ENCODE measurements around the gene PIGK. TPM values are rescaled to one million over a fixed set of nuclear protein-coding genes. Genes with fewer than 3 reads are reported as not detected.

PIGK gene
- total RNA-seq, 1 experiment from 2014 or later = 23.3 TPM

DNA sequence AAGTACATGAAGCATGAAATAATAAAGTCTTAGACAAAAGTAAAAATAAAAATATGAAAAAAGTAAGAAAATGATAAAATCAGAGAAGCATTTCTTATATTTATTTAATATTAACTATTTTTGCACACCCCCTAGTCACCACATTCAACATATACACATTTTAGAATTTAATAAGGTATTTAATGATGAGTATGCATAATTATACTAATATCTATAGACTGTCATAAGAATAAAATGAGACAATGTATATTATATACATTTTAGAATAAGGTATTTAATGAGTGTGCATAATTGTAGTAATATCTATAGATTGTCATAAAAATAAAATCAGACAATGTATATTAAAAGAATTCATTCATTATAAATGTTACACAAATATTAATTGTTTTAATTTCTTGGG, 18.9 kb downstream of the PIGK start:
- no peaks in the 10 kb centered on the region for H3K9me2 ChIP-seq (ENCODE audit: insufficient read depth)
- TF ChIP-seq RAD21 (IDR thresholded peaks at IDR 0.05; ENCODE audit: low read depth) (no peak), TCF7L2 (IDR thresholded peaks at IDR 0.05; ENCODE audit: borderline replicate concordance, extremely low read depth, insufficient read depth, insufficient read length) (no peak), EZH2 (IDR thresholded peaks at IDR 0.05) (no peak), SIN3A (IDR thresholded peaks at IDR 0.05; ENCODE audit: low read depth) (no peak), EZH2phosphoT487 (IDR thresholded peaks at IDR 0.05; ENCODE audit: borderline replicate concordance) (no peak), CBX3 (IDR thresholded peaks at IDR 0.05; ENCODE audit: low read depth) (no peak), CEBPB (IDR thresholded peaks at IDR 0.05; ENCODE audit: low read depth) (no peak), POLR2A (IDR thresholded peaks at IDR 0.05; ENCODE audit: borderline replicate concordance, extremely low read depth, insufficient read depth, insufficient read length) (no peak), JUND (IDR thresholded peaks at IDR 0.05) (no peak), EGR1 (IDR thresholded peaks at IDR 0.05; ENCODE audit: low read depth) (no peak), FOSL1 (IDR thresholded peaks at IDR 0.05; ENCODE audit: low read depth) (no peak), YY1 (IDR thresholded peaks at IDR 0.05; ENCODE audit: extremely low read depth, insufficient replicate concordance, low read depth, low read length) (no peak), POLR2AphosphoS5 (IDR thresholded peaks at IDR 0.05; ENCODE audit: low read depth, low read length) (no peak), SP1 (IDR thresholded peaks at IDR 0.05; ENCODE audit: low read depth) (no peak)
- TF ChIP-seq, protein P1, sequence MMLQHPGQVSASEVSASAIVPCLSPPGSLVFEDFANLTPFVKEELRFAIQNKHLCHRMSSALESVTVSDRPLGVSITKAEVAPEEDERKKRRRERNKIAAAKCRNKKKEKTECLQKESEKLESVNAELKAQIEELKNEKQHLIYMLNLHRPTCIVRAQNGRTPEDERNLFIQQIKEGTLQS (IDR thresholded peaks at IDR 0.05) = no peak
- TF ChIP-seq, protein P2, sequence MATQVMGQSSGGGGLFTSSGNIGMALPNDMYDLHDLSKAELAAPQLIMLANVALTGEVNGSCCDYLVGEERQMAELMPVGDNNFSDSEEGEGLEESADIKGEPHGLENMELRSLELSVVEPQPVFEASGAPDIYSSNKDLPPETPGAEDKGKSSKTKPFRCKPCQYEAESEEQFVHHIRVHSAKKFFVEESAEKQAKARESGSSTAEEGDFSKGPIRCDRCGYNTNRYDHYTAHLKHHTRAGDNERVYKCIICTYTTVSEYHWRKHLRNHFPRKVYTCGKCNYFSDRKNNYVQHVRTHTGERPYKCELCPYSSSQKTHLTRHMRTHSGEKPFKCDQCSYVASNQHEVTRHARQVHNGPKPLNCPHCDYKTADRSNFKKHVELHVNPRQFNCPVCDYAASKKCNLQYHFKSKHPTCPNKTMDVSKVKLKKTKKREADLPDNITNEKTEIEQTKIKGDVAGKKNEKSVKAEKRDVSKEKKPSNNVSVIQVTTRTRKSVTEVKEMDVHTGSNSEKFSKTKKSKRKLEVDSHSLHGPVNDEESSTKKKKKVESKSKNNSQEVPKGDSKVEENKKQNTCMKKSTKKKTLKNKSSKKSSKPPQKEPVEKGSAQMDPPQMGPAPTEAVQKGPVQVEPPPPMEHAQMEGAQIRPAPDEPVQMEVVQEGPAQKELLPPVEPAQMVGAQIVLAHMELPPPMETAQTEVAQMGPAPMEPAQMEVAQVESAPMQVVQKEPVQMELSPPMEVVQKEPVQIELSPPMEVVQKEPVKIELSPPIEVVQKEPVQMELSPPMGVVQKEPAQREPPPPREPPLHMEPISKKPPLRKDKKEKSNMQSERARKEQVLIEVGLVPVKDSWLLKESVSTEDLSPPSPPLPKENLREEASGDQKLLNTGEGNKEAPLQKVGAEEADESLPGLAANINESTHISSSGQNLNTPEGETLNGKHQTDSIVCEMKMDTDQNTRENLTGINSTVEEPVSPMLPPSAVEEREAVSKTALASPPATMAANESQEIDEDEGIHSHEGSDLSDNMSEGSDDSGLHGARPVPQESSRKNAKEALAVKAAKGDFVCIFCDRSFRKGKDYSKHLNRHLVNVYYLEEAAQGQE (IDR thresholded peaks at IDR 0.05; ENCODE audit: low read depth) = no peak
- TF ChIP-seq, protein P3, sequence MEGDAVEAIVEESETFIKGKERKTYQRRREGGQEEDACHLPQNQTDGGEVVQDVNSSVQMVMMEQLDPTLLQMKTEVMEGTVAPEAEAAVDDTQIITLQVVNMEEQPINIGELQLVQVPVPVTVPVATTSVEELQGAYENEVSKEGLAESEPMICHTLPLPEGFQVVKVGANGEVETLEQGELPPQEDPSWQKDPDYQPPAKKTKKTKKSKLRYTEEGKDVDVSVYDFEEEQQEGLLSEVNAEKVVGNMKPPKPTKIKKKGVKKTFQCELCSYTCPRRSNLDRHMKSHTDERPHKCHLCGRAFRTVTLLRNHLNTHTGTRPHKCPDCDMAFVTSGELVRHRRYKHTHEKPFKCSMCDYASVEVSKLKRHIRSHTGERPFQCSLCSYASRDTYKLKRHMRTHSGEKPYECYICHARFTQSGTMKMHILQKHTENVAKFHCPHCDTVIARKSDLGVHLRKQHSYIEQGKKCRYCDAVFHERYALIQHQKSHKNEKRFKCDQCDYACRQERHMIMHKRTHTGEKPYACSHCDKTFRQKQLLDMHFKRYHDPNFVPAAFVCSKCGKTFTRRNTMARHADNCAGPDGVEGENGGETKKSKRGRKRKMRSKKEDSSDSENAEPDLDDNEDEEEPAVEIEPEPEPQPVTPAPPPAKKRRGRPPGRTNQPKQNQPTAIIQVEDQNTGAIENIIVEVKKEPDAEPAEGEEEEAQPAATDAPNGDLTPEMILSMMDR (IDR thresholded peaks at IDR 0.05 in 2 of 3, conservative IDR thresholded peaks at IDR 0.05 in 1 of 3; ENCODE audit: borderline replicate concordance in 1 of 3, insufficient read depth in 1 of 3, low read depth in 2 of 3, low read length in 2 of 3) = no peak
- TF ChIP-seq, protein P4, sequence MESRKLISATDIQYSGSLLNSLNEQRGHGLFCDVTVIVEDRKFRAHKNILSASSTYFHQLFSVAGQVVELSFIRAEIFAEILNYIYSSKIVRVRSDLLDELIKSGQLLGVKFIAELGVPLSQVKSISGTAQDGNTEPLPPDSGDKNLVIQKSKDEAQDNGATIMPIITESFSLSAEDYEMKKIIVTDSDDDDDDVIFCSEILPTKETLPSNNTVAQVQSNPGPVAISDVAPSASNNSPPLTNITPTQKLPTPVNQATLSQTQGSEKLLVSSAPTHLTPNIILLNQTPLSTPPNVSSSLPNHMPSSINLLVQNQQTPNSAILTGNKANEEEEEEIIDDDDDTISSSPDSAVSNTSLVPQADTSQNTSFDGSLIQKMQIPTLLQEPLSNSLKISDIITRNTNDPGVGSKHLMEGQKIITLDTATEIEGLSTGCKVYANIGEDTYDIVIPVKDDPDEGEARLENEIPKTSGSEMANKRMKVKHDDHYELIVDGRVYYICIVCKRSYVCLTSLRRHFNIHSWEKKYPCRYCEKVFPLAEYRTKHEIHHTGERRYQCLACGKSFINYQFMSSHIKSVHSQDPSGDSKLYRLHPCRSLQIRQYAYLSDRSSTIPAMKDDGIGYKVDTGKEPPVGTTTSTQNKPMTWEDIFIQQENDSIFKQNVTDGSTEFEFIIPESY (IDR thresholded peaks at IDR 0.05; ENCODE audit: extremely low read depth, insufficient replicate concordance, low read length) = no peak
- ATAC-seq (no peak), DNase-seq (ENCODE audit: low read depth, low spot score) (no peak)
- RAD21 ChIA-PET (ENCODE audit: low non-redundant PET in 1 of 2, low total read pairs in 2 of 2, uncharacterized antibody in 2 of 2, unreplicated experiment in 2 of 2) = no interaction called here
- H2AFZ ChIP-seq (ENCODE audit: low read depth, low read length, poor library complexity, severe bottlenecking) = no peak overlapping the region
- no peaks in the 10 kb centered on the region for H3K27me3 ChIP-seq (ENCODE audit: insufficient read depth, low read length)
- H3K36me3 ChIP-seq (ENCODE audit: control insufficient read depth in 1 of 2, insufficient read depth in 2 of 2, low read length in 2 of 2) = no peaks in the 10 kb centered on the region
- H4K20me1 ChIP-seq (ENCODE audit: insufficient read depth) = no peaks in the 10 kb centered on the region
- CTCF ChIA-PET = no interaction called here
- no TSS peak for BruUV-seq (replicated peaks)
- H3K27ac ChIP-seq (ENCODE audit: low read depth, low read length) = no peak overlapping the region
- no peak overlapping the region for H3K9ac ChIP-seq (ENCODE audit: low read length)
- POLR2A ChIA-PET = no interaction called here
- no peaks in the 10 kb centered on the region for H3K4me1 ChIP-seq (ENCODE audit: control insufficient read depth in 1 of 2, insufficient read depth in 2 of 2, low read length in 2 of 2)
- no peaks in the 10 kb centered on the region for H3K9me3 ChIP-seq (ENCODE audit: control insufficient read depth in 1 of 2, insufficient read depth in 1 of 2, low read depth in 1 of 2, low read length in 2 of 2)
- H3K4me3 ChIP-seq (replicated peaks in 1 of 2; ENCODE audit: low read depth in 1 of 2, low read length in 2 of 2) = no peak overlapping the region
- no peaks in the 10 kb centered on the region for H3K79me2 ChIP-seq (ENCODE audit: insufficient read depth, low read length)
- no peak overlapping the region for H3K4me2 ChIP-seq (ENCODE audit: low read length)
- intact Hi-C loops (cut with micrococcal nuclease) = no loop called here

Data from HCT116 (cell line).